Tibial nerve (tissue), 4 donors: ENCODE data around the gene MED23. TPM values are rescaled to one million over a fixed set of nuclear protein-coding genes. Genes with fewer than 3 reads are reported as not detected.

ENCODE experiments used
- DNase-seq, 2 donors: peaks; one replicate each; pipeline ENCODE4 v3.0.0-alpha.2; 2019; ENCODE audit warnings: low spot score in 2 of 2
- H3K27ac ChIP-seq, 4 donors: fragments of 200-600 bp; sonication (generic) in 3 of 4; one replicate each; pipeline ENCODE4 v1.5.1; 2017 to 2019; ENCODE audit warnings: mild to moderate bottlenecking in 1 of 4
- H3K27me3 ChIP-seq, 2 donors: fragments of 200-600 bp; sonication (generic) in 1 of 2; one replicate each; pipeline versions ENCODE4 v1.5.1 to v1.6.0; 2017 to 2019
- H3K36me3 ChIP-seq, 3 donors: fragments of 200-600 bp; sonication (generic); one replicate each; pipeline ENCODE4 v1.5.1; 2018 to 2019
- H3K4me1 ChIP-seq, 4 donors: fragments of 200-600 bp; sonication (generic) in 3 of 4; one replicate each; pipeline ENCODE4 v1.5.1; 2017 to 2019
- H3K4me3 ChIP-seq, 4 donors: fragments of 200-600 bp; sonication (generic) in 3 of 4; one replicate each; pipeline ENCODE4 v1.5.1; 2017 to 2019; ENCODE audit warnings: mild to moderate bottlenecking in 1 of 4, moderate library complexity in 1 of 4
- H3K9me3 ChIP-seq, 4 donors: fragments of 200-600 bp; sonication (generic) in 3 of 4; one replicate each; pipeline ENCODE4 v1.5.1; 2017 to 2019
- CTCF ChIP-seq, 5 experiments: fragments of 200-600 bp in 3 of 5; fragments of 450-650 bp in 2 of 5; sonication (generic) in 3 of 5; IDR thresholded peaks; one replicate each; pipeline ENCODE4 v1.5.1; 2016 to 2019; ENCODE audit warnings: antibody characterized with exemption in 5 of 5, mild to moderate bottlenecking in 3 of 5, moderate library complexity in 2 of 5
- EP300 ChIP-seq, 2 donors: sonication (generic); formaldehyde crosslinking; IDR thresholded peaks; one replicate each; pipeline ENCODE4 v1.6.1; 2017; ENCODE audit warnings: antibody characterized with exemption in 2 of 2, mild to moderate bottlenecking in 1 of 2
- POLR2A ChIP-seq, 2 donors: fragments of 450-650 bp; IDR thresholded peaks; one replicate each; pipeline ENCODE4 v1.6.1; 2017; ENCODE audit warnings: antibody characterized with exemption in 2 of 2, mild to moderate bottlenecking in 2 of 2, moderate library complexity in 2 of 2
- WGBS, 2 donors: methylation state at CpG; one replicate each; pipeline ENCODE4 v1.1.5; 2018; 5-methylcytosine and 5-hydroxymethylcytosine counted together
- total RNA-seq, 4 donors: library from RNA; depleted of rRNA; stranded (reverse); fragments of >200 nt; gene quantifications; one replicate each; pipeline ENCODE4 v1.1.0, GENCODE V29; 2016

Gene MED23
- total RNA-seq, 4 donors from 2014 or later = 27.3 to 36.5 (median 29.0) TPM

DNA sequence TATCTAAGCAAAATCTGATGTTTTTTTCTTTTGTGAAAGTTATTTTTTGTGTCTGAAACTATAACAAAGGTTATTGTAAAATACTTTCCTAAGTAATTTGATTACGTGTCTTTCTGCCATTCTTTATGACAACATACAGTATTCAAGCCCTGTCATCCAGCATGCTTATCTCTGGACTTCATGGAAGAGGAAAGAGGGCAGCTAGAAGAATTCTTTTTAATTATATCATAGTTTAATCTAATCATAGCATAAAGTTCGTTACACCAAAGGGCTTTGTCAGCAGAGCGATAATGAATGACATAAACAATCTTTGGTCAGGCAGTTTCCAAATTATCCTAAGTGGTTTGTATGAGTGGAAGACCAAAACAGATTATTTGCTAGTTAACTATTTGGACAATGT is 12.5 kb upstream of the MED23 start:
- no peak for DNase-seq
- no peaks in the 10 kb centered on the region for H3K27me3 ChIP-seq
- H3K4me1 ChIP-seq = no peaks in the 10 kb centered on the region
- 89 to 91% methylated on average over 3 of the region's 3 CpGs for WGBS, 2 donors
- H3K9me3 ChIP-seq = no peaks in the 10 kb centered on the region
- no peak overlapping the region for H3K27ac ChIP-seq
- no peak for TF ChIP-seq EP300 (IDR thresholded peaks at IDR 0.05)
- no peak for TF ChIP-seq POLR2A (IDR thresholded peaks at IDR 0.05)
- TF ChIP-seq CTCF (IDR thresholded peaks at IDR 0.05) = no peak
- no peaks in the 10 kb centered on the region for H3K36me3 ChIP-seq
- no peak overlapping the region for H3K4me3 ChIP-seq

- H3K36me3 ChIP-seq = no peaks in the 10 kb centered on the region
- WGBS, 2 donors = 54 to 57% methylated on average over 2 of the region's 2 CpGs
These were observed 12.1 kb upstream of the MED23 start for GRCh38 chr6:131640100-131640499.

DNA sequence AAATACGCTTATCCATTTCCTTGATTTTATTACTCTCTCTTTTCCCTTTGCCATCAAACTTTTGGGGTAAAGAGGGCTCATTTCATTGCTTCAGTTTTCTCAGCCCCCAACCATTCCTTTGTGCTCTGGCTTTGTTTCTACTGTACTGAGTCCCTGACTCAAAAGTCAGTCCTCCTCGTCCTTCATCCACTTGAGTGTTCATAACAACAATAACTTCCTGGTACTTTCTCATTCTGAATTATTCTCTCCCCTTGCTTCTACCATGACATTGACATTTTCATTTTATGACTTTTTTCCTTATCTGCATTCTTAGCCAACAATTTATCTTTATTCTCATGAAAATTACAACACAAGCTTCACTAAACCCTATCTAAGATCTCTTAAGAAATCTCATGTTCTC is 10.0 kb upstream of the MED23 start:
- Histone ChIP-seq H3K4me3 (no peak overlapping the region), H3K27me3 (no peaks in the 10 kb centered on the region), H3K36me3 (no peaks in the 10 kb centered on the region), H3K27ac (no peak overlapping the region), H3K9me3 (no peaks in the 10 kb centered on the region), H3K4me1 (no peaks in the 10 kb centered on the region)
- TF ChIP-seq EP300 (IDR thresholded peaks at IDR 0.05) = no peak
- no peak for TF ChIP-seq POLR2A (IDR thresholded peaks at IDR 0.05)
- no peak for TF ChIP-seq CTCF (IDR thresholded peaks at IDR 0.05)
- 74 to 87% methylated on average over 2 of the region's 2 CpGs for WGBS, 2 donors
- DNase-seq = no peak

More at GRCh38 chr6:131640100-131640499, 12.1 kb upstream of the MED23 start:
- H3K27ac ChIP-seq = no peak overlapping the region
- TF ChIP-seq EP300 (IDR thresholded peaks at IDR 0.05) (no peak), CTCF (IDR thresholded peaks at IDR 0.05) (no peak)
- H3K4me1 ChIP-seq = no peaks in the 10 kb centered on the region
- no peaks in the 10 kb centered on the region for H3K27me3 ChIP-seq
- H3K4me3 ChIP-seq = no peak overlapping the region
- H3K9me3 ChIP-seq = no peaks in the 10 kb centered on the region
- no peak for DNase-seq

- no peaks in the 10 kb centered on the region for H3K27me3 ChIP-seq
- no peak for TF ChIP-seq EP300 (IDR thresholded peaks at IDR 0.05)
- TF ChIP-seq CTCF (IDR thresholded peaks at IDR 0.05) = no peak
- TF ChIP-seq POLR2A (IDR thresholded peaks at IDR 0.05) = no peak
- no peaks in the 10 kb centered on the region for H3K9me3 ChIP-seq
- 69 to 73% methylated on average over 10 of the region's 10 CpGs for WGBS, 2 donors
- no peaks in the 10 kb centered on the region for H3K4me1 ChIP-seq
- no peak for DNase-seq
- H3K36me3 ChIP-seq = no peaks in the 10 kb centered on the region
- no peak within 1 kb of the TSS for H3K27ac ChIP-seq
- H3K4me3 ChIP-seq = no peak within 1 kb of the TSS
These were observed 9.1 kb upstream of the MED23 start, which contains the start of gene ENPP3 for GRCh38 chr6:131636880-131637792. Gene ENPP3, plus strand, starts transcription at chr6:131637302. Its CDS starts 83 bp downstream, at chr6:131637385.
